ENCODE data around the gene NR3C1.

The NR3C1 gene

DNA sequence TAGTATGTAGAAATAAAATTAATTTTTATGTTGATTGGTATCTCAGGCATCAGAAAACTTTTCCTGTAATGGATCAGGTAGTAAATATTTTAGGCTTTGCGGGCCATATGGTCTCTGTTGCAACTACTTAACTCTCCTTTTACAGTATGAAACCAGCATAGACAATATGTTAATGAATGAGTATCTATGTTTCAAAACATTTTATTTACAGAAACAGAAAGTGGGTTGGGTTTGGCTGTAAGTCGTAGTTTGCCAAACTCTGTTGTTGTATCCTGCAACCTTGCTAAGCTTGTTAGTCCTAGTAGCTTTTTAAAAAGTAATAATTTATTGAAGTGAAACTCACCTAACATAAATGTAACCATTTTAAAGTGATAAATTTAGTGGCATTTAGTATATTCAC, 132.1 kb downstream of the NR3C1 start:
- TF ChIP-seq EZH2phosphoT487 (conservative IDR thresholded peaks at IDR 0.05; ENCODE audit: low read length): no peak
- TF ChIP-seq, protein P1, sequence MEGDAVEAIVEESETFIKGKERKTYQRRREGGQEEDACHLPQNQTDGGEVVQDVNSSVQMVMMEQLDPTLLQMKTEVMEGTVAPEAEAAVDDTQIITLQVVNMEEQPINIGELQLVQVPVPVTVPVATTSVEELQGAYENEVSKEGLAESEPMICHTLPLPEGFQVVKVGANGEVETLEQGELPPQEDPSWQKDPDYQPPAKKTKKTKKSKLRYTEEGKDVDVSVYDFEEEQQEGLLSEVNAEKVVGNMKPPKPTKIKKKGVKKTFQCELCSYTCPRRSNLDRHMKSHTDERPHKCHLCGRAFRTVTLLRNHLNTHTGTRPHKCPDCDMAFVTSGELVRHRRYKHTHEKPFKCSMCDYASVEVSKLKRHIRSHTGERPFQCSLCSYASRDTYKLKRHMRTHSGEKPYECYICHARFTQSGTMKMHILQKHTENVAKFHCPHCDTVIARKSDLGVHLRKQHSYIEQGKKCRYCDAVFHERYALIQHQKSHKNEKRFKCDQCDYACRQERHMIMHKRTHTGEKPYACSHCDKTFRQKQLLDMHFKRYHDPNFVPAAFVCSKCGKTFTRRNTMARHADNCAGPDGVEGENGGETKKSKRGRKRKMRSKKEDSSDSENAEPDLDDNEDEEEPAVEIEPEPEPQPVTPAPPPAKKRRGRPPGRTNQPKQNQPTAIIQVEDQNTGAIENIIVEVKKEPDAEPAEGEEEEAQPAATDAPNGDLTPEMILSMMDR (IDR thresholded peaks at IDR 0.05; ENCODE audit: insufficient read depth, low read length, poor library complexity, severe bottlenecking): no peak
- H2AFZ ChIP-seq (ENCODE audit: low read depth, low read length, severe bottlenecking): no peak overlapping the region
- no peak overlapping the region for H3K27ac ChIP-seq (ENCODE audit: low read depth, low read length)
- H3K9me2 ChIP-seq (replicated peaks; ENCODE audit: insufficient read depth, low read length): no peaks in the 10 kb centered on the region
- no peak overlapping the region for H3K4me3 ChIP-seq (ENCODE audit: insufficient read depth, low read length, poor library complexity, severe bottlenecking)
- no peak overlapping the region for H3K9ac ChIP-seq (ENCODE audit: low read length)
- no peak overlapping the region for H3K4me2 ChIP-seq (ENCODE audit: low read depth, low read length, poor library complexity, severe bottlenecking)
- H4K20me1 ChIP-seq (ENCODE audit: low read depth, low read length): no peaks in the 10 kb centered on the region
- H3F3A ChIP-seq (ENCODE audit: insufficient read depth): no peaks in the 10 kb centered on the region
- no peaks in the 10 kb centered on the region for H3K79me2 ChIP-seq (ENCODE audit: insufficient read depth, low read length)
- H3K27me3 ChIP-seq (ENCODE audit: low read length): no peaks in the 10 kb centered on the region
- peaks cover 4% of the 10 kb centered on the region; the same call in 1 of the 2 replicates for H3K9me3 ChIP-seq (ENCODE audit: insufficient read depth, low read length)
- no peaks in the 10 kb centered on the region for H3K36me3 ChIP-seq (ENCODE audit: low read length)

DNA sequence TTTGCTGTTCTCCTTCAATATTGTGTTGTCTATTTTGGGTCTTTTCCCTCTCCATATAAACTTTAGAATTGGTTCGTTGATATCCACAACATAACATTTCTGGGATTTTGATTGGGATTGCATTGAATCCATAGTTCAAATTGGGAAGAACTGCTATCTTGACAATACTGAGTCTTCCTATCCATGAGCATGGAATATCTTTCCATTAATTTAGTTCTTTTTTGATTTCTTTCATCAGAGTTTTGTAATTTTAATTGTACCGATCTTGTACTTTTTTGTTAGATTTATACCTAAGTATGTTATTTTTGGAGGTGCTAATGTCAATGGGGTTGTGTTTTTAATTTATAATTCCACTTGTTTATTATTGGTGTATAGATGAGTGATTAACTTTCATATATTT, 135.1 kb downstream of the NR3C1 start:
- H3K4me2 ChIP-seq (ENCODE audit: low read depth, low read length, poor library complexity, severe bottlenecking): no peak overlapping the region
- H3K4me3 ChIP-seq (ENCODE audit: insufficient read depth, low read length, poor library complexity, severe bottlenecking): no peak overlapping the region
- H3K9ac ChIP-seq (ENCODE audit: low read length): no peak overlapping the region
- no peak overlapping the region for H2AFZ ChIP-seq (ENCODE audit: low read depth, low read length, severe bottlenecking)
- H3F3A ChIP-seq (ENCODE audit: insufficient read depth): no peaks in the 10 kb centered on the region
- no peaks in the 10 kb centered on the region for H3K9me2 ChIP-seq (replicated peaks; ENCODE audit: insufficient read depth, low read length)
- no peaks in the 10 kb centered on the region for H4K20me1 ChIP-seq (ENCODE audit: low read depth, low read length)
- no peaks in the 10 kb centered on the region for H3K79me2 ChIP-seq (ENCODE audit: insufficient read depth, low read length)
- H3K9me3 ChIP-seq (ENCODE audit: insufficient read depth, low read length): peaks cover 4% of the 10 kb centered on the region; the same call in 1 of the 2 replicates
- H3K27me3 ChIP-seq (ENCODE audit: low read length): no peaks in the 10 kb centered on the region
- TF ChIP-seq EZH2phosphoT487 (conservative IDR thresholded peaks at IDR 0.05; ENCODE audit: low read length): no peak
- TF ChIP-seq, protein P1 (IDR thresholded peaks at IDR 0.05; ENCODE audit: insufficient read depth, low read length, poor library complexity, severe bottlenecking): no peak
- no peaks in the 10 kb centered on the region for H3K36me3 ChIP-seq (ENCODE audit: low read length)
- no peak overlapping the region for H3K27ac ChIP-seq (ENCODE audit: low read depth, low read length)

DNA sequence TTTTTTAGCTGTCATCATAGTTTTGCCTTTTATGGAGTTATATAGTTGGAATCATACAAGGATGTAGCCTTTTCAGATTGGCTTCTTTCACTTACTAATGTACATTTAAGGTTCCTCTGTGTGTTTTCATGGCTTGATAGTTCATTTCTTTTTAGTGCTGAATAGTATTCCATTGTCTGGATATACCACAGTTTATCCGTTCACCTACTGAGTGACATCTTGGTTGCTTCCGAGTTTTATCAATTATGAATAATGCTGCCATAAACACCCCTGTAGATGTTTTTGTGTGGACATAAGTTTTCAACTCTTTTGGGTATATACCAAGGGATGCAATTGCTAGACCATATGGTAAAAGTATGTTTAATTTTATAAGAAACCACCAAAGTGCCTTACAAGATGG, 136.3 kb downstream of the NR3C1 start:
- no peaks in the 10 kb centered on the region for H3F3A ChIP-seq (ENCODE audit: insufficient read depth)
- H3K4me2 ChIP-seq (ENCODE audit: low read depth, low read length, poor library complexity, severe bottlenecking): no peak overlapping the region
- no peak overlapping the region for H3K9ac ChIP-seq (ENCODE audit: low read length)
- no peak overlapping the region for H2AFZ ChIP-seq (ENCODE audit: low read depth, low read length, severe bottlenecking)
- H3K79me2 ChIP-seq (ENCODE audit: insufficient read depth, low read length): no peaks in the 10 kb centered on the region
- peaks cover 4% of the 10 kb centered on the region; the same call in 1 of the 2 replicates for H3K9me3 ChIP-seq (ENCODE audit: insufficient read depth, low read length)
- TF ChIP-seq, protein P1 (IDR thresholded peaks at IDR 0.05; ENCODE audit: insufficient read depth, low read length, poor library complexity, severe bottlenecking): no peak
- TF ChIP-seq EZH2phosphoT487 (conservative IDR thresholded peaks at IDR 0.05; ENCODE audit: low read length): no peak
- H4K20me1 ChIP-seq (ENCODE audit: low read depth, low read length): no peaks in the 10 kb centered on the region
- H3K27me3 ChIP-seq (ENCODE audit: low read length): no peaks in the 10 kb centered on the region
- no peaks in the 10 kb centered on the region for H3K36me3 ChIP-seq (ENCODE audit: low read length)
- no peak overlapping the region for H3K4me3 ChIP-seq (ENCODE audit: insufficient read depth, low read length, poor library complexity, severe bottlenecking)
- H3K27ac ChIP-seq (ENCODE audit: low read depth, low read length): no peak overlapping the region
- no peaks in the 10 kb centered on the region for H3K9me2 ChIP-seq (replicated peaks; ENCODE audit: insufficient read depth, low read length)
